ENCODE data around the gene FAM131B. TPM values are rescaled to one million over a fixed set of nuclear protein-coding genes. Genes with fewer than 3 reads are reported as not detected.

The FAM131B gene
- total and polyA plus RNA-seq, 2 of the 8 experiments (the other 6 are each of a cell fraction or from before 2014, with no cell fraction given), result 23.1 to 38.2 TPM

- Histone ChIP-seq H2AFZ (ENCODE audit: low read length) (no peak overlapping the region), H3K79me2 (ENCODE audit: control insufficient read depth in 1 of 2, insufficient read depth in 2 of 2, low read length in 2 of 2) (no peaks in the 10 kb centered on the region), H3K27me3 (replicated peaks in 1 of 4; ENCODE audit: control insufficient read depth in 3 of 4, extremely low read depth in 1 of 4, insufficient read depth in 3 of 4, low read length in 3 of 4) (no peaks in the 10 kb centered on the region), H3K36me3 (ENCODE audit: control insufficient read depth in 2 of 4, insufficient read depth in 4 of 4, low read length in 3 of 4) (peaks cover 2 to 35% (median 16%) of the 10 kb centered on the region in 4 experiments; a peak in 6 of 8 replicates), H2BK120ac (replicated peaks; ENCODE audit: low read depth, low read length) (no peak overlapping the region), H3K4me1 (replicated peaks in 1 of 4; ENCODE audit: control insufficient read depth in 3 of 4, insufficient read depth in 4 of 4, low read length in 3 of 4) (peaks cover 0 to 8% (median 2%) of the 10 kb centered on the region in 4 experiments; a peak in 2 of 7 replicates), H4K8ac (ENCODE audit: extremely low read depth, insufficient read depth, low read length) (no peak overlapping the region), H3K23me2 (ENCODE audit: low read depth, low read length) (no peaks in the 10 kb centered on the region), H3K18ac (ENCODE audit: extremely low read depth, low read length) (no peak overlapping the region), H2BK12ac (ENCODE audit: low read depth, low read length) (no peak overlapping the region), H3K14ac (ENCODE audit: insufficient read length) (no peak overlapping the region), H3K79me1 (ENCODE audit: low read depth, low read length) (no peaks in the 10 kb centered on the region), H3K4ac (replicated peaks; ENCODE audit: insufficient read length, low read depth, low read length) (no peak overlapping the region), H2BK15ac (ENCODE audit: low read length) (no peak overlapping the region), H4K5ac (ENCODE audit: insufficient read length, low read depth, low read length) (no peak overlapping the region), H3K4me3 (ENCODE audit: extremely low read depth in 1 of 4, insufficient read depth in 2 of 4, low read depth in 3 of 4, low read length in 4 of 4) (no peak overlapping the region), H2BK5ac (ENCODE audit: low read depth, low read length) (no peak overlapping the region), H4K20me1 (replicated peaks in 1 of 2; ENCODE audit: control insufficient read depth in 1 of 2, insufficient read depth in 2 of 2, low read length in 2 of 2) (no peaks in the 10 kb centered on the region), H3K9me3 (ENCODE audit: insufficient read depth in 2 of 2, low read depth in 1 of 2, low read length in 1 of 2) (no peaks in the 10 kb centered on the region), H2AK5ac (ENCODE audit: low read depth, low read length) (no peak overlapping the region), H3K56ac (replicated peaks; ENCODE audit: insufficient read length, low read depth, low read length) (no peak overlapping the region), H3K27ac (ENCODE audit: low read depth, low read length) (no peak overlapping the region), H3K9ac (replicated peaks in 1 of 4; ENCODE audit: extremely low read depth in 1 of 4, low read depth in 3 of 4, low read length in 3 of 4) (no peak overlapping the region), H4K91ac (replicated peaks; ENCODE audit: insufficient read length, low read length) (no peak overlapping the region), H3K4me2 (ENCODE audit: insufficient read depth in 1 of 2, low read depth in 2 of 2, low read length in 2 of 2) (no peak overlapping the region), H2BK20ac (ENCODE audit: low read length) (no peak overlapping the region), H3K23ac (ENCODE audit: insufficient read length) (no peak overlapping the region)
- ChIA-PET POLR2A (ENCODE audit: partially characterized antibody) (interaction anchor here (0.8 to 5.5 kb wide), 3 partner anchors 30 to 36 kb away, joined by 3 to 39 read pairs (median 3); no protein-coding TSS in a partner anchor), CTCF (ENCODE audit: partially characterized antibody) (interaction anchor here (0.9 to 7.1 kb wide), 4 partner anchors 17 to 78 kb away, joined by 3 to 43 read pairs (median 18); no protein-coding TSS in a partner anchor)
- FAIRE-seq (no peak), DNase-seq (ENCODE audit: low read depth in 1 of 2, low spot score in 2 of 2) (no peak)
- 86% methylated on average over 8 of the region's 8 CpGs; no CpG with 5 or more reads in 1 of the 2 experiments for WGBS, 2 experiments (ENCODE audit: extremely low coverage in 1 of 2, insufficient coverage in 1 of 2, insufficient read length in 1 of 2, insufficient replicate concordance in 2 of 2, low coverage in 1 of 2, low lambda C conversion rate in 2 of 2, missing lambda C conversion rate in 1 of 2)
- TF ChIP-seq EGR1 (IDR thresholded peaks at IDR 0.05; ENCODE audit: borderline replicate concordance, low read depth, low read length) (no peak), JUN (IDR thresholded peaks at IDR 0.05; ENCODE audit: low read depth, low read length) (no peak), BRCA1 (IDR thresholded peaks at IDR 0.05; ENCODE audit: low read depth, low read length) (no peak), SRF (IDR thresholded peaks at IDR 0.05; ENCODE audit: low read depth, low read length) (no peak), CBX5 (IDR thresholded peaks at IDR 0.05; ENCODE audit: low read depth, low read length) (no peak), HDAC2 (IDR thresholded peaks at IDR 0.05; ENCODE audit: borderline replicate concordance in 1 of 2, low read depth in 2 of 2, low read length in 2 of 2) (no peak), BCL11A (IDR thresholded peaks at IDR 0.05; ENCODE audit: low read depth in 2 of 2, low read length in 2 of 2) (no peak), SP2 (IDR thresholded peaks at IDR 0.05; ENCODE audit: low read length) (no peak), JUND (IDR thresholded peaks at IDR 0.05; ENCODE audit: low read length) (no peak), NANOG (IDR thresholded peaks at IDR 0.05; ENCODE audit: insufficient read depth, low read depth, low read length, poor library complexity, severe bottlenecking) (no peak), POU5F1 (IDR thresholded peaks at IDR 0.05; ENCODE audit: low read depth, low read length) (no peak), CBX8 (IDR thresholded peaks at IDR 0.05; ENCODE audit: borderline replicate concordance, low read depth, low read length) (no peak), RFX5 (IDR thresholded peaks at IDR 0.05; ENCODE audit: borderline replicate concordance, low read depth, low read length) (no peak), CHD2 (IDR thresholded peaks at IDR 0.05; ENCODE audit: low read length) (no peak)
Measured at GRCh38 chr7:143354376-143354775, 8.1 kb downstream of the FAM131B start.
